Liver (tissue), 9 donors: ENCODE measurements around the gene PEX11B. TPM values are rescaled to one million over a fixed set of nuclear protein-coding genes. Genes with fewer than 3 reads are reported as not detected.

Source experiments
- DNase-seq: peaks from one replicate; pipeline ENCODE4 v3.0.0-alpha.2; 2017; ENCODE audit warnings: low spot score
- H3K27ac ChIP-seq, 2 donors: one replicate each; pipeline ENCODE4 v1.7.0; 2013; ENCODE audit warnings: inconsistent platforms in 2 of 2, low read length in 2 of 2, control low read depth in 1 of 2, low read depth in 1 of 2, mild to moderate bottlenecking in 1 of 2
- H3K27me3 ChIP-seq, 4 donors: one replicate each; pipeline versions ENCODE4 v1.6.1 to v1.7.0; 2013; ENCODE audit warnings: low read length in 3 of 4, inconsistent platforms in 1 of 4, mild to moderate bottlenecking in 1 of 4, moderate library complexity in 1 of 4; ENCODE audit not compliant: control insufficient read depth in 4 of 4, insufficient read depth in 4 of 4
- H3K36me3 ChIP-seq, 4 donors: one replicate each; pipeline versions ENCODE4 v1.6.1 to v1.7.0; 2013; ENCODE audit warnings: low read length in 3 of 4, mild to moderate bottlenecking in 3 of 4, low read depth in 1 of 4, moderate library complexity in 1 of 4; ENCODE audit not compliant: control insufficient read depth in 4 of 4, insufficient read depth in 3 of 4
- H3K4me1 ChIP-seq, 4 donors: one replicate each; pipeline versions ENCODE4 v1.6.1 to v1.7.0; 2013; ENCODE audit warnings: low read length in 3 of 4, mild to moderate bottlenecking in 3 of 4, moderate library complexity in 1 of 4; ENCODE audit not compliant: control insufficient read depth in 4 of 4, insufficient read depth in 4 of 4
- H3K4me3 ChIP-seq, 3 donors: one replicate each; pipeline versions ENCODE4 v1.6.1 to v1.7.0; 2013; ENCODE audit warnings: low read length in 3 of 3, control low read depth in 1 of 3, low read depth in 1 of 3, mild to moderate bottlenecking in 1 of 3
- H3K9ac ChIP-seq, 2 donors: one replicate each; pipeline ENCODE4 v1.7.0; 2013; ENCODE audit warnings: low read length in 2 of 2, mild to moderate bottlenecking in 2 of 2, moderate library complexity in 2 of 2, control low read depth in 1 of 2, low read depth in 1 of 2
- H3K9me3 ChIP-seq, 4 donors: one replicate each; pipeline versions ENCODE4 v1.6.1 to v1.7.0; 2013; ENCODE audit warnings: low read length in 3 of 4; ENCODE audit not compliant: control insufficient read depth in 4 of 4
- ATF3 ChIP-seq: IDR thresholded peaks from 2 replicates; pipeline ENCODE4 v1.6.1; 2016; ENCODE audit warnings: antibody characterized with exemption
- CTCF ChIP-seq: fragments of 150-350 bp; IDR thresholded peaks from 2 replicates; pipeline ENCODE4 v1.5.1; 2017; ENCODE audit warnings: improper control_type of control experiment, low read depth, low read length; ENCODE audit not compliant: missing input control
- EGR1 ChIP-seq, 2 donors: IDR thresholded peaks; 2 replicates each; pipeline ENCODE4 v1.6.1; 2016 to 2018; ENCODE audit warnings: antibody characterized with exemption in 2 of 2, low read depth in 2 of 2
- FOXA1 ChIP-seq: IDR thresholded peaks from 2 replicates; pipeline ENCODE4 v1.6.1; 2016; ENCODE audit warnings: antibody characterized with exemption
- FOXA2 ChIP-seq: IDR thresholded peaks from 2 replicates; pipeline ENCODE4 v1.6.1; 2016; ENCODE audit warnings: antibody characterized with exemption
- GABPA ChIP-seq, 2 donors: IDR thresholded peaks in 1 of 2; conservative IDR thresholded peaks in 1 of 2; 2 replicates each; pipeline ENCODE4 v1.6.1; 2016; ENCODE audit warnings: antibody characterized with exemption in 2 of 2, mild to moderate bottlenecking in 1 of 2, moderate library complexity in 1 of 2
- HNF4A ChIP-seq, 2 donors: conservative IDR thresholded peaks; 2 replicates each; pipeline ENCODE4 v1.6.1; 2016; ENCODE audit warnings: antibody characterized with exemption in 2 of 2, mild to moderate bottlenecking in 2 of 2
- HNF4G ChIP-seq: IDR thresholded peaks from 2 replicates; pipeline ENCODE4 v1.6.1; 2016; ENCODE audit warnings: antibody characterized with exemption
- JUND ChIP-seq, 2 donors: IDR thresholded peaks; 2 replicates each; pipeline ENCODE4 v1.6.1; 2016; ENCODE audit warnings: antibody characterized with exemption in 2 of 2
- MAX ChIP-seq: IDR thresholded peaks from 2 replicates; pipeline ENCODE4 v1.6.1; 2016; ENCODE audit warnings: antibody characterized with exemption
- NR2F2 ChIP-seq: IDR thresholded peaks from 2 replicates; pipeline ENCODE4 v1.6.1; 2016; ENCODE audit warnings: antibody characterized with exemption
- RAD21 ChIP-seq, 2 donors: IDR thresholded peaks; 2 replicates each; pipeline ENCODE4 v1.6.1; 2016; ENCODE audit warnings: antibody characterized with exemption in 2 of 2, mild to moderate bottlenecking in 2 of 2
- REST ChIP-seq: IDR thresholded peaks from 2 replicates; pipeline ENCODE4 v1.6.1; 2016; ENCODE audit warnings: antibody characterized with exemption, mild to moderate bottlenecking
- RXRA ChIP-seq, 2 donors: IDR thresholded peaks; 2 replicates each; pipeline ENCODE4 v1.6.1; 2017 to 2018; ENCODE audit warnings: antibody characterized with exemption in 2 of 2, mild to moderate bottlenecking in 1 of 2
- SP1 ChIP-seq: IDR thresholded peaks from 2 replicates; pipeline ENCODE4 v1.6.1; 2018; ENCODE audit warnings: antibody characterized with exemption, mild to moderate bottlenecking
- TAF1 ChIP-seq: conservative IDR thresholded peaks from 2 replicates; pipeline ENCODE4 v1.6.1; 2016; ENCODE audit warnings: antibody characterized with exemption, mild to moderate bottlenecking
- YY1 ChIP-seq: IDR thresholded peaks from 2 replicates; pipeline ENCODE4 v1.6.1; 2016; ENCODE audit warnings: antibody characterized with exemption, mild to moderate bottlenecking
- ZBTB33 ChIP-seq: IDR thresholded peaks from 2 replicates; pipeline ENCODE4 v1.6.1; 2016; ENCODE audit warnings: antibody characterized with exemption
- WGBS: extraction: QIAGEN DNeasy Blood & Tissue Kit; methylation state at CpG from one replicate; pipeline ENCODE4 v1.1.7; 2013; 5-methylcytosine and 5-hydroxymethylcytosine counted together
- polyA plus RNA-seq, 2 donors: library from polyadenylated mRNA; stranded (reverse) in 1 of 2; unstranded in 1 of 2; fragments of 200-250 nt in 1 of 2; fragments of >200 nt in 1 of 2; fragmentation: Nextera tagmentation in 1 of 2; extraction: Ambion mirVana in 1 of 2; gene quantifications; one replicate each; pipeline versions ENCODE4 v1.2.1 to v1.2.3, GENCODE V29; 2013 to 2015
- total RNA-seq, 2 donors: library from RNA; depleted of rRNA; stranded (reverse); fragments of >200 nt; gene quantifications; one replicate each; pipeline ENCODE4 v1.2.3, GENCODE V29; 2014
- donor health status: healthy.
- donor health status: healthy.
- donor health status: healthy.
- donor health status: healthy.
- donor health status: healthy.

PEX11B gene
- total and polyA plus RNA-seq, 4 donors: 13.4 to 21.0 (median 16.1) TPM

GRCh38 chr1:145886816-145887215 is 31.7 kb downstream of the PEX11B start:
- H3K4me1 ChIP-seq: peaks cover 0 to 17% (median 8%) of the 10 kb centered on the region in 4 donors
- no peaks in the 10 kb centered on the region for H3K27me3 ChIP-seq
- H3K9ac ChIP-seq: no peak overlapping the region
- no peak overlapping the region for H3K27ac ChIP-seq
- H3K36me3 ChIP-seq: no peaks in the 10 kb centered on the region
- DNase-seq: no peak
- no peak for TF ChIP-seq FOXA2
- no peak for TF ChIP-seq HNF4G
- TF ChIP-seq REST: no peak
- no peak for TF ChIP-seq SP1
- TF ChIP-seq RAD21 (IDR thresholded peaks at IDR 0.05): no peak
- no peak for TF ChIP-seq MAX
- TF ChIP-seq HNF4A (conservative IDR thresholded peaks at IDR 0.05): no peak
- no peak for TF ChIP-seq JUND (IDR thresholded peaks at IDR 0.05)
- no peak for TF ChIP-seq TAF1
- TF ChIP-seq NR2F2: no peak
- no peak for TF ChIP-seq YY1
- no peak for TF ChIP-seq ATF3
- TF ChIP-seq FOXA1: no peak
- TF ChIP-seq RXRA (IDR thresholded peaks at IDR 0.05): no peak
- no peak for TF ChIP-seq GABPA (IDR thresholded peaks at IDR 0.05 in 1 of 2, conservative IDR thresholded peaks at IDR 0.05 in 1 of 2)
- TF ChIP-seq ZBTB33: no peak
- TF ChIP-seq EGR1 (IDR thresholded peaks at IDR 0.05; ENCODE audit: low read depth in 2 of 2): no peak
- TF ChIP-seq CTCF: no peak
- 77% methylated on average over 8 of the region's 8 CpGs for WGBS
- no peak overlapping the region for H3K4me3 ChIP-seq
- H3K9me3 ChIP-seq: no peaks in the 10 kb centered on the region
